ENCODE results near the gene SULT1E1.

DNA sequence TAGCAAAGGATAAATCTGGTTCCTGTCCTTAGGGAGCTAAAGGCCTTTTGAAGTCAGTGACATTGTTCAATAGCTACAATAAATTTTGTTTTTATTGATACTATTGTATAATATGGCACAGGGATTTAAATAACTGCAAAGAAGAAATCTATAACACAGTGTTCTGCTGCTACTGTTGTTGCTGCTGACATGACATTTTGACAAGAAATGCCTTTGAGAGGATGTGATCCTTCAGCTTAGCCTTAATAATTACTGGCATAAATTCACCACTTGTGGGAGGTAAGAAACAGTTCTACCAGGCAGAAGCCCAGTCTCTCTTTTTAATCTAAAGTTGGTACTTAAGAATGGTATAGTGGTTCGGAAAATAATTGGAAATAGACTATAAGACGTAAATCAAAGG lies 4.1 kb downstream of the SULT1E1 start:
- TF ChIP-seq, protein P1, sequence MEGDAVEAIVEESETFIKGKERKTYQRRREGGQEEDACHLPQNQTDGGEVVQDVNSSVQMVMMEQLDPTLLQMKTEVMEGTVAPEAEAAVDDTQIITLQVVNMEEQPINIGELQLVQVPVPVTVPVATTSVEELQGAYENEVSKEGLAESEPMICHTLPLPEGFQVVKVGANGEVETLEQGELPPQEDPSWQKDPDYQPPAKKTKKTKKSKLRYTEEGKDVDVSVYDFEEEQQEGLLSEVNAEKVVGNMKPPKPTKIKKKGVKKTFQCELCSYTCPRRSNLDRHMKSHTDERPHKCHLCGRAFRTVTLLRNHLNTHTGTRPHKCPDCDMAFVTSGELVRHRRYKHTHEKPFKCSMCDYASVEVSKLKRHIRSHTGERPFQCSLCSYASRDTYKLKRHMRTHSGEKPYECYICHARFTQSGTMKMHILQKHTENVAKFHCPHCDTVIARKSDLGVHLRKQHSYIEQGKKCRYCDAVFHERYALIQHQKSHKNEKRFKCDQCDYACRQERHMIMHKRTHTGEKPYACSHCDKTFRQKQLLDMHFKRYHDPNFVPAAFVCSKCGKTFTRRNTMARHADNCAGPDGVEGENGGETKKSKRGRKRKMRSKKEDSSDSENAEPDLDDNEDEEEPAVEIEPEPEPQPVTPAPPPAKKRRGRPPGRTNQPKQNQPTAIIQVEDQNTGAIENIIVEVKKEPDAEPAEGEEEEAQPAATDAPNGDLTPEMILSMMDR (IDR thresholded peaks at IDR 0.05): no peak
- no peak for TF ChIP-seq POLR2A (IDR thresholded peaks at IDR 0.05)

Data from testis (tissue), 2 donors.